GM12878 (cell line): ENCODE measurements around the gene SLC23A1. TPM values are rescaled to one million over a fixed set of nuclear protein-coding genes. Genes with fewer than 3 reads are reported as not detected.

Experiments
- ATF7 ChIP-seq: fragments of 450-650 bp; IDR thresholded peaks from 2 replicates; pipeline ENCODE4 v1.6.1; 2016; ENCODE audit warnings: low read depth, mild to moderate bottlenecking
- BCL11A ChIP-seq: IDR thresholded peaks from 2 replicates; pipeline ENCODE4 v1.6.1; 2011; ENCODE audit warnings: low read depth, low read length
- BRCA1 ChIP-seq: IDR thresholded peaks from 2 replicates; pipeline ENCODE4 v1.6.1; 2011; ENCODE audit warnings: low read depth, low read length, improper control_type of control experiment
- CHD1 ChIP-seq: IDR thresholded peaks from 2 replicates; pipeline ENCODE4 v1.6.1; 2012; ENCODE audit warnings: low read depth, low read length, improper control_type of control experiment
- CHD2 ChIP-seq: IDR thresholded peaks from 2 replicates; pipeline ENCODE4 v1.6.1; 2011; ENCODE audit warnings: low read depth, low read length, improper control_type of control experiment, borderline replicate concordance
- CTCF ChIP-seq, 3 experiments: IDR thresholded peaks in 2 of 3; conservative IDR thresholded peaks in 1 of 3; 2 replicates each; pipeline ENCODE4 v1.5.1; 2011; ENCODE audit warnings: low read depth in 3 of 3, low read length in 3 of 3, mild to moderate bottlenecking in 3 of 3, control low read depth in 2 of 3, moderate library complexity in 2 of 3, inconsistent platforms in 1 of 3, mixed read lengths in 1 of 3; ENCODE audit not compliant: control insufficient read depth in 2 of 3, insufficient read depth in 1 of 3; ENCODE audit errors: extremely low read depth in 1 of 3
- ETV6 ChIP-seq, 2 experiments: fragments of 450-650 bp in 1 of 2; IDR thresholded peaks in 1 of 2; conservative IDR thresholded peaks in 1 of 2; 2 replicates each; pipeline ENCODE4 v1.6.1; 2014; ENCODE audit warnings: antibody characterized with exemption in 1 of 2, borderline replicate concordance in 1 of 2, low read depth in 1 of 2, mild to moderate bottlenecking in 1 of 2, moderate library complexity in 1 of 2
- EZH2 ChIP-seq: IDR thresholded peaks from 2 replicates; pipeline ENCODE4 v1.6.1; 2012; ENCODE audit warnings: low read depth, mild to moderate bottlenecking, control low read depth, inconsistent platforms, low read length, borderline replicate concordance; ENCODE audit not compliant: control insufficient read depth
- GABPA ChIP-seq: IDR thresholded peaks from 2 replicates; pipeline ENCODE4 v1.6.1; 2014; ENCODE audit warnings: antibody characterized with exemption, low read depth, mild to moderate bottlenecking, inconsistent platforms
- GATAD2B ChIP-seq: fragments of 450-650 bp; conservative IDR thresholded peaks from 2 replicates; pipeline ENCODE4 v1.6.1; 2017; ENCODE audit warnings: low read depth, mild to moderate bottlenecking, moderate library complexity
- JUNB ChIP-seq: IDR thresholded peaks from 2 replicates; pipeline ENCODE4 v1.6.1; 2016; ENCODE audit warnings: antibody characterized with exemption, mild to moderate bottlenecking
- NFYB ChIP-seq: IDR thresholded peaks from 2 replicates; pipeline ENCODE4 v1.6.1; 2011; ENCODE audit warnings: low read depth, mild to moderate bottlenecking, low read length, improper control_type of control experiment, moderate library complexity; ENCODE audit not compliant: insufficient read depth
- NKRF ChIP-seq: fragments of 450-650 bp; conservative IDR thresholded peaks from 2 replicates; pipeline ENCODE4 v1.6.1; 2017; ENCODE audit warnings: mild to moderate bottlenecking, moderate library complexity
- NRF1 ChIP-seq: conservative IDR thresholded peaks from 2 replicates; pipeline ENCODE4 v1.6.1; 2011; ENCODE audit warnings: mild to moderate bottlenecking, low read depth, low read length, improper control_type of control experiment
- POLR2AphosphoS5 ChIP-seq: IDR thresholded peaks from 2 replicates; pipeline ENCODE4 v1.6.1; 2011; ENCODE audit warnings: mild to moderate bottlenecking, low read length, inconsistent platforms
- RAD51 ChIP-seq: fragments of 450-650 bp; IDR thresholded peaks from 2 replicates; pipeline ENCODE4 v1.6.1; 2016; ENCODE audit warnings: moderate library complexity, mild to moderate bottlenecking, inconsistent platforms
- SMAD1 ChIP-seq: fragments of 450-650 bp; IDR thresholded peaks from 2 replicates; pipeline ENCODE4 v1.6.1; 2018; ENCODE audit warnings: mild to moderate bottlenecking, low read depth; ENCODE audit not compliant: partially characterized antibody
- SREBF1 ChIP-seq: IDR thresholded peaks from 2 replicates; pipeline ENCODE4 v1.6.1; 2012; ENCODE audit warnings: mild to moderate bottlenecking, low read length
- YY1 ChIP-seq: IDR thresholded peaks from 2 replicates; pipeline ENCODE4 v1.6.1; 2011; ENCODE audit warnings: low read depth, mild to moderate bottlenecking, low read length
- ZNF207 ChIP-seq: fragments of 450-650 bp; IDR thresholded peaks from 2 replicates; pipeline ENCODE4 v1.6.1; 2014; ENCODE audit warnings: antibody characterized with exemption, mild to moderate bottlenecking, borderline replicate concordance
- ZNF687 ChIP-seq: fragments of 450-650 bp; IDR thresholded peaks from 2 replicates; pipeline ENCODE4 v1.6.1; 2017; ENCODE audit warnings: mild to moderate bottlenecking, moderate library complexity
- ZSCAN29 ChIP-seq: fragments of 450-650 bp; IDR thresholded peaks from 2 replicates; pipeline ENCODE4 v1.6.1; 2017; ENCODE audit warnings: mild to moderate bottlenecking, moderate library complexity
- polyA plus RNA-seq, 11 experiments: library from polyadenylated mRNA; depleted of rRNA in 4 of 11; unstranded in 6 of 11; stranded (reverse) in 5 of 11; fragments of >200 nt; fragmentation: Nextera tagmentation in 4 of 11; fragmentation: Illumina TruSeq in 1 of 11; extraction: Ambion mirVana in 4 of 11; extraction: Trizol in 1 of 11; gene quantifications; 1 replicate in 1 of 11; 2 replicates in 10 of 11; pipeline versions ENCODE4 v1.2.1 to v1.2.3, GENCODE V29; 2011 to 2016; ENCODE audit warnings: inconsistent platforms in 2 of 11, missing spikeins in 2 of 11, low read depth in 1 of 11
- total RNA-seq, 4 experiments: library from RNA; depleted of rRNA in 3 of 4; stranded (reverse); fragments of >200 nt in 3 of 4; fragmentation: Illumina TruSeq in 1 of 4; extraction: Trizol in 1 of 4; gene quantifications; 2 replicates each; pipeline versions ENCODE4 v1.2.1 to v1.2.3, GENCODE V29; 2013 to 2021

SLC23A1 gene
- total and polyA plus RNA-seq, 10 of the 15 experiments (the other 5 are each of a cell fraction or from before 2014, with no cell fraction given), result 0.35 to 4.7 (median 1.6) TPM

- TF ChIP-seq ATF7, result peak; percentile 64; the same call in 1 of the 2 replicates
- TF ChIP-seq CHD2, result peak; percentile 47; the same call in 1 of the 2 replicates
- TF ChIP-seq ZNF687, result peak; percentile 39; the same call in 1 of the 2 replicates
- 0 out of 4 replicates have a peak, but pooled peaks of 1 of the 2 experiments have one; percentile 18 for TF ChIP-seq ETV6 (conservative IDR thresholded peaks at IDR 0.05 in 1 of 2, IDR thresholded peaks at IDR 0.05 in 1 of 2; ENCODE audit: borderline replicate concordance in 1 of 2, low read depth in 1 of 2)
- TF ChIP-seq POLR2AphosphoS5, result peak; percentile 87
- TF ChIP-seq GATAD2B, result peak; percentile 36; the same call in 1 of the 2 replicates
- TF ChIP-seq BCL11A, result peak; percentile 19; the same call in 1 of the 2 replicates
- TF ChIP-seq BRCA1, result no peak
- TF ChIP-seq RAD51, result peak; percentile 60; the same call in 1 of the 2 replicates
- TF ChIP-seq SREBF1, result no peak
- peak; percentile 87 for TF ChIP-seq GABPA
- TF ChIP-seq CTCF (IDR thresholded peaks at IDR 0.05 in 2 of 3, conservative IDR thresholded peaks at IDR 0.05 in 1 of 3; ENCODE audit: control insufficient read depth in 2 of 3, extremely low read depth in 1 of 3, insufficient read depth in 1 of 3, low read depth in 3 of 3, low read length in 3 of 3), result peak; percentile 90 to 96 (median 90)
- peak; percentile 90 for TF ChIP-seq NRF1
- 0 out of 2 replicates have a peak, but pooled peaks have one; percentile 76 for TF ChIP-seq CHD1
- TF ChIP-seq SMAD1, result peak; percentile 15
- TF ChIP-seq EZH2, result no peak
- TF ChIP-seq NFYB, result no peak
- TF ChIP-seq YY1, result peak; percentile 61
- no peak for TF ChIP-seq JUNB
- peak; percentile 88 for TF ChIP-seq NKRF
- peak; percentile 53; the same call in 1 of the 2 replicates for TF ChIP-seq ZNF207
- TF ChIP-seq ZSCAN29, result no peak
Observed at GRCh38 chr5:139341689-139342422, 41.2 kb downstream of the SLC23A1 start, which contains the start of gene PAIP2 (continued).
